ENCODE measurements around the gene DDC. TPM values are rescaled to one million over a fixed set of nuclear protein-coding genes. Genes with fewer than 3 reads are reported as not detected.

Gene DDC
- total and polyA plus RNA-seq, 2 donors from 2014 or later = 7.8 to 257 TPM

DNA sequence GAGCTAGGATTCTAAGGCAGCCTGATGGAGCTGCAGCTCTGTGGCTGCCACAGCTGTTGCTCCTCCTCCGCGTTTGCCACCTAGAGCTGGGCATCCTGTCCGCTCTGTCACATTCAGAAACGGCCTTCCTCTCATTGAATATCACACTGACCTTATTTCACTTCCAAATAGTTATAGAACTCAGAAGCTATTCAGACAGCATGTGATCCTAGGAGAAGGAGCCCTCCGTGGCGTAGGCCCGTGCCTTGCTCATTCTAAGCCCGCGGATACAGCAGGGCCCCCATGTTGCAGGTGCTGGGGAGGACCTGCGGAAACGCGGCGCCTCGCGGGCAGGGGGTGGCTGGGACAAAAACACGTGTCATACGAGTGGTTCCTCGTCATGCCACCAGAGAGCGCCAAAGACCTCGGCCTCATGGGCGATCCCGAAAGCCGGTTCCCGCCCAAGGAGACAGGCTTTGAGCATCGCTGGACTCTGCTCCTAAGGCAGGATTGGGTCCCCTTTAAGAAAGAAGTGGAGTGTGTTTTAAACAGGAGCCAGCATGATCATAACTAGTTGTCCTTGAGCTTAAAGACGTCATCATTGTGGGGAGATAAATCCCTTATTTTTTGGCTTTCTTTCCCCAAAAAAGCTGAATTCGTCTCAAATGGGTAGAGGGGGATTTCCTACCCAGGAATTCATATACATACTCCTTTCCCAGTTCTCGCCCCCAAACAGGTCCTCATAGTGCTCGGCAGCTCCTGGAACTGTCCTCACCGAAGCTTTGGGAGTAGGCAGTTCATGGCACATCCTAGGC is 97.2 kb downstream of the DDC start:
- no peak overlapping the region for H3K4me3 ChIP-seq (ENCODE audit: low read length in 3 of 3)
- TF ChIP-seq, protein P1, sequence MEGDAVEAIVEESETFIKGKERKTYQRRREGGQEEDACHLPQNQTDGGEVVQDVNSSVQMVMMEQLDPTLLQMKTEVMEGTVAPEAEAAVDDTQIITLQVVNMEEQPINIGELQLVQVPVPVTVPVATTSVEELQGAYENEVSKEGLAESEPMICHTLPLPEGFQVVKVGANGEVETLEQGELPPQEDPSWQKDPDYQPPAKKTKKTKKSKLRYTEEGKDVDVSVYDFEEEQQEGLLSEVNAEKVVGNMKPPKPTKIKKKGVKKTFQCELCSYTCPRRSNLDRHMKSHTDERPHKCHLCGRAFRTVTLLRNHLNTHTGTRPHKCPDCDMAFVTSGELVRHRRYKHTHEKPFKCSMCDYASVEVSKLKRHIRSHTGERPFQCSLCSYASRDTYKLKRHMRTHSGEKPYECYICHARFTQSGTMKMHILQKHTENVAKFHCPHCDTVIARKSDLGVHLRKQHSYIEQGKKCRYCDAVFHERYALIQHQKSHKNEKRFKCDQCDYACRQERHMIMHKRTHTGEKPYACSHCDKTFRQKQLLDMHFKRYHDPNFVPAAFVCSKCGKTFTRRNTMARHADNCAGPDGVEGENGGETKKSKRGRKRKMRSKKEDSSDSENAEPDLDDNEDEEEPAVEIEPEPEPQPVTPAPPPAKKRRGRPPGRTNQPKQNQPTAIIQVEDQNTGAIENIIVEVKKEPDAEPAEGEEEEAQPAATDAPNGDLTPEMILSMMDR (IDR thresholded peaks at IDR 0.05; ENCODE audit: borderline replicate concordance, extremely low read depth, insufficient read depth) = peak; percentile 77

DNA sequence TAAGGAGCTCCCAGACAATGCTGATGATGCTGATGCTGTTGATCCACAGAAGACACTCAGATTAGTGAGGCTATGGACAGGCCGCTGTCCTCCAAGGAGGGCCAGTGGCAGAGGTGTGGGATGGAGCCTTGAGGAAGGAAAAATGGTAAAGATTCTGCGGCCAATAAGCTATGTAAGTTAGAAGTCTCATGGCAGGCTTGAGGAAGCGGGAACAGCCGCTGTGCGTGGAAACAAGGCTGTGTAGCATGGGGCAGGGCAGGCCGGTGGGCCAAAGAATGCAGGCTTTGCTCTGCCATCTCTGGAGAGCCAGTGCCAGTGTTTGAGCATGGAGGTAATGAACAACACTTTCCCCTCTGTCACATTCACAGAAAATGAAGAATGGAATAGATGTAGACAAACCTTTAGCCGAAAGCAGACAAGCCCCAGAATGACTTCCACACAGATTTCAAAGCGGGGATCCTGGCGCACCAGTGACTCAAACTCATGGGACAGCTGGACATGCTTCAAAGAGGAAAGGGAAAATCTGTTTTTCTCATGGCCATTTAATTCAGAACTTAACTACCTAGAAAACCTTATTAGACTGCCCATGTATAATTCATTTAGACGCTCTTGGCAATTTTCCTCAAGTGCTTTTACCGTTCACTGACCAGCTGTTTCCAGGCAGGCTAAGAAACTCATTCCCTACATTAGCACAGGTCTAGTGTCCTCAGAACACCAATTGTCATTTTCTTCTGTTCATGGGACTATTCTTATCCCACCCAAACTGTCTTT is 98.2 kb downstream of the DDC start:
- Histone ChIP-seq H3K9me3 (ENCODE audit: control insufficient read depth in 2 of 3, insufficient read depth in 1 of 3, low read length in 3 of 3) (no peaks in the 10 kb centered on the region), H3K4me3 (ENCODE audit: low read length in 3 of 3) (no peak overlapping the region), H3K27me3 (ENCODE audit: control insufficient read depth, insufficient read depth, low read length) (no peaks in the 10 kb centered on the region), H3K4me1 (ENCODE audit: control insufficient read depth in 2 of 3, insufficient read depth in 2 of 3, low read depth in 1 of 3, low read length in 3 of 3) (peaks cover 0 to 5% (median 0%) of the 10 kb centered on the region in 3 donors), H3K36me3 (ENCODE audit: control insufficient read depth in 2 of 3, insufficient read depth in 3 of 3, low read length in 3 of 3) (peaks cover 0 to 13% (median 2%) of the 10 kb centered on the region in 3 donors), H3K27ac (ENCODE audit: low read depth in 2 of 2, low read length in 2 of 2) (no peak overlapping the region), H3K9ac (ENCODE audit: low read length in 3 of 3) (no peak overlapping the region)
- FAIRE-seq (no peak), DNase-seq (peak in 2 of 5 donors; percentile 25 to 65)
- TF ChIP-seq, protein P1 (IDR thresholded peaks at IDR 0.05; ENCODE audit: borderline replicate concordance, extremely low read depth, insufficient read depth) = no peak
- intact Hi-C loops (cut with DNase I) = loop anchor here (10.0 kb wide), 1 partner anchor 678 kb away; no protein-coding TSS in a partner anchor

More for the DNA sequence above, 97.2 kb downstream of the DDC start:
- Histone ChIP-seq H3K4me1 (ENCODE audit: control insufficient read depth in 2 of 3, insufficient read depth in 2 of 3, low read depth in 1 of 3, low read length in 3 of 3) (peaks cover 0 to 5% (median 0%) of the 10 kb centered on the region in 3 donors), H3K27me3 (ENCODE audit: control insufficient read depth, insufficient read depth, low read length) (no peaks in the 10 kb centered on the region), H3K36me3 (ENCODE audit: control insufficient read depth in 2 of 3, insufficient read depth in 3 of 3, low read length in 3 of 3) (peaks cover 0 to 13% (median 2%) of the 10 kb centered on the region in 3 donors), H3K9me3 (ENCODE audit: control insufficient read depth in 2 of 3, insufficient read depth in 1 of 3, low read length in 3 of 3) (no peaks in the 10 kb centered on the region), H3K27ac (ENCODE audit: low read depth in 2 of 2, low read length in 2 of 2) (no peak overlapping the region), H3K9ac (ENCODE audit: low read length in 3 of 3) (no peak overlapping the region)
- intact Hi-C loops (cut with DNase I) = loop anchor here (10.0 kb wide), 1 partner anchor 677 kb away; no protein-coding TSS in a partner anchor
- no peak for FAIRE-seq
- peak; percentile 75 to 91 (median 83) for DNase-seq

DNA sequence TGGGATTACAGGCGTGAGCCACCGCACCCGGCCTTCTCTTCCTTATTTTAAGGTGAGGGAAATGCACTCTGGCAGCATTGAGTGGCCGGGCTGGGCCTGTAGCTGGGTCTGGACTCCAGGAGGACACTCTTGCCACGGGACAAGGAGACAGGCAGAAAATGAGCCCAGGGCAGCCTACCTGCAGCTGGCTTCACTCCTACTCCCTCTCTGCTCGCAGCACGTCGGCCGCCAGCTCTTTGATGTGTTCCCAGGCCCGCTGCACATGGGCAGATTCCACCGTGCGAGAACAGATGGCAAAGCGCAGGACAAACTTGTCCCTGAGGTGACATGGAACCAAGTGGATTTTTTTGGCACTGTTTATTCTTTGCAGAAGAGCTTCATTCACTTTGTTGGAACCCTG is 102.2 kb downstream of the DDC start:
- TF ChIP-seq, protein P1 (IDR thresholded peaks at IDR 0.05; ENCODE audit: borderline replicate concordance, extremely low read depth, insufficient read depth) = no peak
- H3K4me3 ChIP-seq (ENCODE audit: low read length in 3 of 3) = no peak overlapping the region
- peaks cover 0 to 5% (median 0%) of the 10 kb centered on the region in 3 donors for H3K4me1 ChIP-seq (ENCODE audit: control insufficient read depth in 2 of 3, insufficient read depth in 2 of 3, low read depth in 1 of 3, low read length in 3 of 3)
- DNase-seq (no peak), FAIRE-seq (no peak)
- H3K27ac ChIP-seq (ENCODE audit: low read depth in 2 of 2, low read length in 2 of 2) = no peak overlapping the region
- no peak overlapping the region for H3K9ac ChIP-seq (ENCODE audit: low read length in 3 of 3)
- H3K27me3 ChIP-seq (ENCODE audit: control insufficient read depth, insufficient read depth, low read length) = no peaks in the 10 kb centered on the region
- H3K9me3 ChIP-seq (ENCODE audit: control insufficient read depth in 2 of 3, insufficient read depth in 1 of 3, low read length in 3 of 3) = no peaks in the 10 kb centered on the region
- peaks cover 0 to 13% (median 0%) of the 10 kb centered on the region in 3 donors for H3K36me3 ChIP-seq (ENCODE audit: control insufficient read depth in 2 of 3, insufficient read depth in 3 of 3, low read length in 3 of 3)
- intact Hi-C loops (cut with DNase I) = loop anchor here (10.0 kb wide), 1 partner anchor 682 kb away; no protein-coding TSS in a partner anchor

All from kidney (tissue), 14 donors.